Rectal smooth muscle tissue (tissue), 1 donor: ENCODE data around the gene LCE1A.

Source experiments
- H3K27ac ChIP-seq: one replicate; pipeline ENCODE4 v1.7.0; 2013; ENCODE audit warnings: low read depth, low read length, inconsistent platforms
- H3K27me3 ChIP-seq: one replicate; pipeline ENCODE4 v1.7.0; 2013; ENCODE audit warnings: low read length; ENCODE audit not compliant: control insufficient read depth, insufficient read depth
- H3K36me3 ChIP-seq: one replicate; pipeline ENCODE4 v1.7.0; 2013; ENCODE audit warnings: low read length; ENCODE audit not compliant: control insufficient read depth, insufficient read depth
- H3K4me1 ChIP-seq: one replicate; pipeline ENCODE4 v1.7.0; 2013; ENCODE audit warnings: low read length; ENCODE audit not compliant: control insufficient read depth, insufficient read depth
- H3K4me3 ChIP-seq: one replicate; pipeline ENCODE4 v1.7.0; 2013; ENCODE audit warnings: low read length
- H3K9ac ChIP-seq: one replicate; pipeline ENCODE4 v1.7.0; 2013; ENCODE audit warnings: low read length

Gene LCE1A, protein sequence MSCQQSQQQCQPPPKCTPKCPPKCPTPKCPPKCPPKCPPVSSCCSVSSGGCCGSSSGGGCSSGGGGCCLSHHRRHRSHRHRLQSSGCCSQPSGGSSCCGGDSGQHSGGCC

DNA sequence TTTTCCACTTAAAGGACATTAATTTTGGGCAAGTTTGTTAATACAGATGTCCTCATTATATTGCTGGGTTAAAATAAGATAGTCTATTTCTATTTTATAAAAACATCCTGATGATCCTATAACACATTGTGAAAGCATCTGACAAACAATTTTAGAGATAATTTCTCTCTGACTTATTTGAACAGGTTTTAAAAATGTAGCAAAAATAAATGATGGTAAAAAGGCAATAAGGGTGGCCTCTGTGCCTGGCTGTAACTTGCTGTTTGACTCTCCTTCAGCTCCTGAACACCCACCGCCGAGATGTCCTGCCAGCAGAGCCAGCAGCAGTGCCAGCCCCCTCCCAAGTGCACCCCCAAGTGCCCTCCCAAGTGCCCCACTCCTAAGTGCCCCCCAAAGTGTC lies at the start of gene LCE1A:
Gene LCE1A (plus strand): TSS at position 301 of the 400 bp plus-strand sequence. CDS start 0 bp downstream, at position 301.
- Histone ChIP-seq H3K27ac (no peak within 1 kb of the TSS), H3K4me1 (no peaks in the 10 kb centered on the region), H3K4me3 (no peak within 1 kb of the TSS), H3K9ac (no peak within 1 kb of the TSS), H3K27me3 (no peaks in the 10 kb centered on the region), H3K36me3 (no peaks in the 10 kb centered on the region)

DNA sequence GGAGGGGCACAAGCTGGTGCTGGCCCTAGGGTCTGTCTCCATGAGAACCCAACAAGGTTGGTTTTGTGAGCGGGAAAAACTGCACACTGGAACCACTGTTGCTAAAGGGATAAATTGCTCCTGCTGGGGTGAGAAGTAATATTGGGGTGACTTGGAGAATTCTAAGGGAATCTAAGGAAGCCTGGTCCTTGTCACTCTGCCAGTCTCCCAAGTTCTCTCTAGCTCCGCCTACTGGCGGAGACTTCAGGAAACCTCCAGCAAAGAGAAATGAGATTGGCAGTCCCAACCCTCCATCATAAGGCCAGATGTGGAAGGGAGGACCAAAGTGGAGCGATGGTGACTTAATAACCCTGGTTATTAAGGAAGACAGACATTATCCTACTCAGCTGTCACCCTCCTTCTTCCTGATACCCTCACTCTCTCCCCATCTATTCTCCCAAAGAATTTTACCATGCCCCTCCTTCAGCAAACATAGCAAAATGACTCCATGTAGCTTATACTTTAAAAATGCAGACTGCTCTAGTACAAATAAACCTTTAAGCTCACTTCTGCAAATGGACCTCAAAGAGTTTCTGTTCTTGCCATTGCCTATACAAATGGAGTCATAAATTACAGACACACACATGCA lies 49.6 kb upstream of the LCE1A start:
- H3K4me1 ChIP-seq = no peaks in the 10 kb centered on the region
- H3K4me3 ChIP-seq = no peak overlapping the region
- H3K36me3 ChIP-seq = no peaks in the 10 kb centered on the region
- H3K27me3 ChIP-seq = no peaks in the 10 kb centered on the region
- no peak overlapping the region for H3K27ac ChIP-seq
- H3K9ac ChIP-seq = no peak overlapping the region

DNA sequence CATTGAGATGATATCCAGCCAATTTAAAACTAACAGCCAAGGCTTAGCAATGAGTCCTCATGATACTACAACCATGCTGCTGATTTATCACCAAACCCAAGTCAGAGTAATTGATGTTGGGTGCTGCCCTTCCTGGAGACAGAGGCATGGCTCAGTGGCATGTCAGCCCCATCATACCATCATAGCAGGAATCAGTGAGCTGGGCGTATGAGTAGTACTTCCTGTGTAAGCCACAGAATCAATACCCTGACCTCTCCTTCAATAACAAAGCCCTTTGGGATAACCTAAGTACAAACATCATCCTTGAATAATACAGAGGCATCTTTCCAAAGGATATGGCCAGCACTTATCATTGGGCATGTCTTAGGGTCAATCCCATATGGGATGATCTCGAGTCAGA lies 44.2 kb upstream of the LCE1A start:
- H3K27ac ChIP-seq = no peak overlapping the region
- H3K27me3 ChIP-seq = no peaks in the 10 kb centered on the region
- no peaks in the 10 kb centered on the region for H3K36me3 ChIP-seq
- H3K9ac ChIP-seq = no peak overlapping the region
- no peak overlapping the region for H3K4me3 ChIP-seq
- no peaks in the 10 kb centered on the region for H3K4me1 ChIP-seq

DNA sequence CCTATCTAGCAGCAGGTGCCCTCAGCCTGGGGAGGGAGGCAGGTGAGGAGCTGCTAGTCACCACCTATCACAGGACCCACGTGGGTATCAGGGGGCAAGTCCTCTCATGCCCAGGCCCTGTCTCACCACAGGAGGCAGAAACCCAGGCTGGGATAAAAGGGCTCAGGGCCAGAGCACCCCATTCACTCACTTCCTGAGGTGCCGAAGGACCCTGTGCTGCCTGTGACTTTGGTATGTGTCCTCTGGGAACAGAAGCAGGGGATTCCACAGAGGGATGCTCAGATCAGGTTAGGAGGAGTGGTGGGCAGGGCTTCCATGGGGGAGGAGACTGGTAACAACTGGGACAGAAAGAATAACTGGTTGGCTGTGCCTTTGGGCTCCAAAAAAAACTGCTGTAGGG lies 41.2 kb upstream of the LCE1A start, which contains the start of gene LCE1E:
Gene LCE1E (plus strand): TSS at position 181 of the 400 bp plus-strand sequence. CDS start 1,043 bp downstream, outside the sequence.
- Histone ChIP-seq H3K4me1 (no peaks in the 10 kb centered on the region), H3K9ac (no peak within 1 kb of the TSS), H3K27ac (no peak within 1 kb of the TSS), H3K4me3 (no peak within 1 kb of the TSS), H3K27me3 (no peaks in the 10 kb centered on the region), H3K36me3 (no peaks in the 10 kb centered on the region)

DNA sequence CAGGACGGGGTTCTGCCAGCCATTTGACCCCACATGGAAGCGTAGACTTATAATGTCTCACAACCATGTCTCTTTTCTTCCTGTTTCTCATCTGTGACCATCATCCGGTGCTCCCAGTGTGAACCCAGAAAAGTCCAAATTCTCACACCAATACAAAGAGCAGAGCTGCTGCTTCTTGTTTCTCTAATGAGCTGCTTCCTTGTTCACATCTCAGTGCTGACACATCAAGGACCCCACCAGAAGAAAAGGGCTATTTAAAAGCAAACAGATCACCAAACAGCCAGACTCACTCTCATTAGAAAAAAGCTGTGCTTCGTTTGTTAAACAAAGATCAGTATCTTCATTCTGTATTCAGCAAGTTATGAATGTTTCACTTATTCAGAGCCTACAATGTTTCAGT lies 31.6 kb upstream of the LCE1A start:
- no peaks in the 10 kb centered on the region for H3K36me3 ChIP-seq
- H3K4me3 ChIP-seq = no peak overlapping the region
- H3K4me1 ChIP-seq = no peaks in the 10 kb centered on the region
- no peak overlapping the region for H3K9ac ChIP-seq
- H3K27me3 ChIP-seq = no peaks in the 10 kb centered on the region
- no peak overlapping the region for H3K27ac ChIP-seq

DNA sequence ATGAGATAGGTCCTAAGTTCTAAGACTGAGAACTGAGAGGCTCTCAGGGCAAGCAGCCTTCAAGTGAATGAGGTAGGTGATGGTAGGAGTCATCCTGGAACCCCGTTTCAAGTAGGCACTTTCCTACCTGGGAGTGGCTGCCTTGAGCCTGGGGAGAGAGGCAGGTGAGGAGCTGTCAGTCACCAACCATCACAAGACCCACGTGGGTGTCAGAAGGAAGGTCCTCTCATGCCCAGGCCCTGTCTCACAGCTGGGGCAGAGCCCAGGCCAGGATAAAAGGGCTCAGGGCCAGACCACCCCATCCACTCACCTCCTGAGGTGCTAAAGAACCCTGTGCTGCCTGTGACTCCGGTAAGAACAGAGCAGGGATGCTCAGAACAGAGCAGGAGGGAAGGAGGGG lies 30.9 kb upstream of the LCE1A start, which contains the start of gene LCE1D:
Gene LCE1D (plus strand): TSS at position 301 of the 400 bp plus-strand sequence. CDS start 1,074 bp downstream, outside the sequence.
- Histone ChIP-seq H3K4me3 (no peak within 1 kb of the TSS), H3K27ac (no peak within 1 kb of the TSS), H3K9ac (no peak within 1 kb of the TSS), H3K36me3 (no peaks in the 10 kb centered on the region), H3K4me1 (no peaks in the 10 kb centered on the region), H3K27me3 (no peaks in the 10 kb centered on the region)

DNA sequence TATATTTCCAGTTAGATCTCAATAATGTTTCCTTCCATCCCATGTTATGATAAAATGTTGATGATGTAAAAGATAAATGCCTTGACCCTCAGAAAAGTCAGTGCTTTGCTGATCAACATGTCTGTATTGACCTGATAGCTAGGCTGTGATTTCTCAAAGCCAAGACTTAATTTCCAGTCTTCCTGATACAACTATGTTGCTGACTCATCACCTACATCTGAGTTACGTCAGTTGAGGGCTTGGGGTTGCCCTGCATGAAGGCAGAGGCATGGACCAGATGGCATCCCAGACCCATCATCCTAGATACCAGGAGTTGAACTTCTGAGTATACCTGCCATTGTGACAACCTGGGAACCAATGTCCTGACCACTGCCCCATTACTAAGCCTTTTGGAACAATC lies 25.9 kb upstream of the LCE1A start:
- Histone ChIP-seq H3K4me1 (no peaks in the 10 kb centered on the region), H3K36me3 (no peaks in the 10 kb centered on the region), H3K4me3 (no peak overlapping the region), H3K27me3 (no peaks in the 10 kb centered on the region), H3K9ac (no peak overlapping the region), H3K27ac (no peak overlapping the region)

DNA sequence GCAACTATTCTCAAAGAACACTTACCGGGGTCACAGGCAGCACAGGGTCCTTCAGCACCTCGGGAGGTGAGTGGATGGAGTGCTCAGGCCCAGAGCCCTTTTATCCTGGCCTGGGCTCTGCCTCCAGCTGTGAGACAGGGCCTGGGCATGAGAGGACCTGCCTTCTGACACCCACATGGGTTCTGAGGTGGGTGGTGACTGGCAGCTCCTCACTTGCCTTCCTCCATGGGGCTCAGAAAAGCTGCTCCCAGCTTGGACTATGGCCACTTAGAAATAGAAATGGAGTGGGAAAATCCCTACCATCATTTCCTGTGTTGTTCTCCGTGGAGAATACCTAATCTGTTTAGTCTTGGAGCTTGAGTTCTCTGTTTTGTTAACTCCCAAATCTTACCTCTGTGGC lies 20.7 kb upstream of the LCE1A start, which contains the start of gene LCE1C:
Gene LCE1C (minus strand): TSS at position 76 of the 400 bp plus-strand sequence. CDS start 1,173 bp downstream, outside the sequence.
- no peak within 1 kb of the TSS for H3K9ac ChIP-seq
- H3K36me3 ChIP-seq = no peaks in the 10 kb centered on the region
- H3K27me3 ChIP-seq = no peaks in the 10 kb centered on the region
- no peak within 1 kb of the TSS for H3K4me3 ChIP-seq
- no peaks in the 10 kb centered on the region for H3K4me1 ChIP-seq
- no peak within 1 kb of the TSS for H3K27ac ChIP-seq

DNA sequence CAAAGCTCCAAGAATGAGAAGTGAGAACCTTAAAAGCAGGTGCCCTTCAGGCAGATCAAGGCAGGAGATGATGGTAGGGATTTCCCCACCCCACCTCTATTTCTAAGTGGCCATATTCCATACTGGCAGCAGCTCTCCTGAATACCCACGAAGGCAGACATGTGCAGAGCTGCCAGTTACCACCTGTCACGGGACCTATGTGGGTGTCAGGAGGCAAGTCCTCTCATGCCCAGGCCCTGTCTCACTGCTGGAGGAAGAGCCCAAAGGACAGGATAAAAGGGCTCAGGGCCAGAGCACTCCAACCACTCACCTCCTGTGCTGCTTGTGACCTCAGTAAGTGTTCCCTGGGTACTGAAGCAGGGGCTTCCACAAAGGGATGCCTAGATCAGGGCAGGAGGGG lies 16.2 kb upstream of the LCE1A start:
- no peak overlapping the region for H3K4me3 ChIP-seq
- H3K36me3 ChIP-seq = no peaks in the 10 kb centered on the region
- H3K4me1 ChIP-seq = no peaks in the 10 kb centered on the region
- no peak overlapping the region for H3K9ac ChIP-seq
- H3K27me3 ChIP-seq = no peaks in the 10 kb centered on the region
- no peak overlapping the region for H3K27ac ChIP-seq

DNA sequence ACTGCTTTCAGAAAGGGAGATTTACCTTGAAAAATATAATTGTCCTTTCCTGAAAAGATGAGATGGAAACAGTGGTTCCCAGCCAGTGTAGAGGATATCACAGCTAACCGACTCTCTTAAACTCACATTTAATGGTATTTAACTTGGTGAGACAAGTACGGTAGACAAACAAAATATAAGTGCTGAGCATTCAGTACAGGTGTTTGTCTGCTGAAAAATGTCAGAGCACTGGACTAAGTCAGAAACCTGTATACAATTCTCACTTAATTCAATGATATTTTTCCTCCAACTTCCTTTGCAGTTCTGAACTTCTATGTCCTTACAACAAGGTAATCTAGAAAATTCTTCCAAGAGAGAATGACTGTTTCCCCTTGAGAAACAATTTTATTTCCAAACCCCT lies 15.6 kb upstream of the LCE1A start, which contains the start of gene LCE1B:
Gene LCE1B (plus strand): TSS at position 301 of the 400 bp plus-strand sequence. CDS start 476 bp downstream, outside the sequence.
- H3K36me3 ChIP-seq = no peaks in the 10 kb centered on the region
- H3K27ac ChIP-seq = no peak within 1 kb of the TSS
- no peak within 1 kb of the TSS for H3K4me3 ChIP-seq
- no peaks in the 10 kb centered on the region for H3K27me3 ChIP-seq
- no peak within 1 kb of the TSS for H3K9ac ChIP-seq
- H3K4me1 ChIP-seq = no peaks in the 10 kb centered on the region

DNA sequence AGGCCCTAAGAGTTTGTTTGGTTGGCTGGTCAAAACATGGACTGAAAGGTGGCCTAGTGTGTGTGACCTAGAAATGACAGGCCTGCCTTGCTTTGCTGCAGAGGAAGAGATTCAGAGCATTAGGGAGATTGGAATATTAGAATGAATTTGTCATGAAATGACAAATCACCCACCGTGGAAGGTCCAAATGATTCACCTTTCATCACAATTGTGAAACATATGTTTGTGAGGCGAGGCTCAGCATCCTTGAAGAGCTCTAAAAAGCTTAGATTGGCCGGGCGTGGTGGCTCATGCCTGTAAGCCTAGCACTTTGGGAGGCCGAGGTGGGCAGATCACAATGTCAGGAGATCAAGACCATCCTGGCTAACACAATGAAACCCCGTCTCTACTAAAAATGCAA lies 10.0 kb upstream of the LCE1A start:
- H3K27me3 ChIP-seq = no peaks in the 10 kb centered on the region
- H3K9ac ChIP-seq = no peak overlapping the region
- H3K27ac ChIP-seq = no peak overlapping the region
- H3K4me3 ChIP-seq = no peak overlapping the region
- no peaks in the 10 kb centered on the region for H3K36me3 ChIP-seq
- no peaks in the 10 kb centered on the region for H3K4me1 ChIP-seq

DNA sequence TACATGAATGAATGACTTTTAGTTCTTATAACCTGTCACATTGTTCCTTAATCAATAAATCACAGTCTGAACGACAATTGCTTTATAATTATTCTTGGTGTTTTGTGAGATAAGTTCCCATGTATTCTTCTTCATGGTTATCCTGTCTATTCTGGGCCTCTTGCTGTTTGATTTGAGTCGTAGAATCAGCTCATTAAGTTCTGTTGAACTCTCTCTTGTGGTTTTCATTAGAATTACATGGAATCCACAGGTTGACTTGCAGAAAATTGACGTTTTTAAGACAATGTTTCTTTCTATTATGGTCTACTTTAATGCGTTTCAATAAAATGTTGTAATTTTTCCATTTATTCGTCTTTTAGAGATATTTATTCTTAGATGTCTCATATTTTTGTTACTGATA lies 4.0 kb upstream of the LCE1A start:
- Histone ChIP-seq H3K9ac (no peak overlapping the region), H3K4me3 (no peak overlapping the region), H3K36me3 (no peaks in the 10 kb centered on the region), H3K27ac (no peak overlapping the region), H3K4me1 (no peaks in the 10 kb centered on the region), H3K27me3 (no peaks in the 10 kb centered on the region)

DNA sequence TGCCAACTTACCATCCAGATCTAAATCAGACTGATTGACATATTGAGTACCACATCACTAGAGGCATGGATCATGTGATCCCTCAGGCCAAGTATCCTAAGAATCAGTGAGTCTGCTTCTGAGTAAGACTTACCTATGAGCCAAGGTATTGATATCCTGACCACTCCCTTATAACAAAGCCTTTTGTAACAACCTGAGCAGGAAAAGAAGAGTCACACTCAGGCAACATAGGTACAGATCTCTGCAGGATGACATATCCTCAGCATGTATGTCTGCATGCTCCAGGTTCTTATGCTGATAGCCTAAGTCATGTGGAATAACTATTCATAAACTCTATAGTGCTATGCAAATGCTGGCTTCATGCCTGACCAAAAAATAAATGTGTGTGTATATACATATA lies 2.3 kb upstream of the LCE1A start:
- Histone ChIP-seq H3K36me3 (no peaks in the 10 kb centered on the region), H3K27me3 (no peaks in the 10 kb centered on the region), H3K4me3 (no peak overlapping the region), H3K27ac (no peak overlapping the region), H3K9ac (no peak overlapping the region), H3K4me1 (no peaks in the 10 kb centered on the region)
